ENCODE data around the gene POP4. TPM values are rescaled to one million over a fixed set of nuclear protein-coding genes. Genes with fewer than 3 reads are reported as not detected.

The POP4 gene
- total RNA-seq, 1 donor from 2014 or later = 58.8 TPM

GRCh38 chr19:29618871-29619270, 12.8 kb downstream of the POP4 start:
- no peak overlapping the region for H3K27ac ChIP-seq
- H3K9me3 ChIP-seq = no peaks in the 10 kb centered on the region
- TF ChIP-seq, protein P1, sequence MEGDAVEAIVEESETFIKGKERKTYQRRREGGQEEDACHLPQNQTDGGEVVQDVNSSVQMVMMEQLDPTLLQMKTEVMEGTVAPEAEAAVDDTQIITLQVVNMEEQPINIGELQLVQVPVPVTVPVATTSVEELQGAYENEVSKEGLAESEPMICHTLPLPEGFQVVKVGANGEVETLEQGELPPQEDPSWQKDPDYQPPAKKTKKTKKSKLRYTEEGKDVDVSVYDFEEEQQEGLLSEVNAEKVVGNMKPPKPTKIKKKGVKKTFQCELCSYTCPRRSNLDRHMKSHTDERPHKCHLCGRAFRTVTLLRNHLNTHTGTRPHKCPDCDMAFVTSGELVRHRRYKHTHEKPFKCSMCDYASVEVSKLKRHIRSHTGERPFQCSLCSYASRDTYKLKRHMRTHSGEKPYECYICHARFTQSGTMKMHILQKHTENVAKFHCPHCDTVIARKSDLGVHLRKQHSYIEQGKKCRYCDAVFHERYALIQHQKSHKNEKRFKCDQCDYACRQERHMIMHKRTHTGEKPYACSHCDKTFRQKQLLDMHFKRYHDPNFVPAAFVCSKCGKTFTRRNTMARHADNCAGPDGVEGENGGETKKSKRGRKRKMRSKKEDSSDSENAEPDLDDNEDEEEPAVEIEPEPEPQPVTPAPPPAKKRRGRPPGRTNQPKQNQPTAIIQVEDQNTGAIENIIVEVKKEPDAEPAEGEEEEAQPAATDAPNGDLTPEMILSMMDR (IDR thresholded peaks at IDR 0.05) = no peak
- H3K4me1 ChIP-seq = no peaks in the 10 kb centered on the region
- ATAC-seq (no peak), DNase-seq (no peak)
- H3K27me3 ChIP-seq = no peaks in the 10 kb centered on the region
- intact Hi-C loops (cut with DNase I) = no loop called here
- H3K36me3 ChIP-seq = peaks cover 28% of the 10 kb centered on the region
- no peak overlapping the region for H3K4me3 ChIP-seq

DNA sequence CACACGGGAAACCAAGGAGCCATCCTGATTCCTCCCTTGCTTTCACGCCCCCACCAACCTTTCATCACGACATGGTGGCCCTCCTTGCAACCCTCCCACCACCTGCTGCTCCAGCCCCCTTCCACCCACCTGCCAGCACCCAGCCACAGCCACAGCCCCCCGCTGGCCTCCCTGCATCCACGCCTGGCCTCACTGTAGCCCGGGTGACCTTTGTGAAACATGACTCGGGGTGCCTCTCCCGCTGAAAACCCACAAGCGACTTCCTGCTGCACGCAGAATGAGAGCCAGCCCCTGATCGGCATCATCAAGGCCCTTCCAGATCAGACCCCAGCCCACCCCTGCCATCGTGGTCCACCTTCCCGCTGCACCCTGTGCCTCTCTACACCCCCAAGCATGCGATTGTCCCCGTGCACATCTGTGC, 14.9 kb downstream of the POP4 start:
- H3K9me3 ChIP-seq = no peaks in the 10 kb centered on the region
- DNase-seq = no peak
- H3K36me3 ChIP-seq = peaks cover 9% of the 10 kb centered on the region
- H3K27ac ChIP-seq = no peak overlapping the region
- no peaks in the 10 kb centered on the region for H3K4me1 ChIP-seq
- TF ChIP-seq, protein P1 (IDR thresholded peaks at IDR 0.05) = no peak
- ATAC-seq = no peak
- intact Hi-C loops (cut with DNase I) = no loop called here
- no peak overlapping the region for H3K4me3 ChIP-seq
- H3K27me3 ChIP-seq = no peaks in the 10 kb centered on the region

GRCh38 chr19:29622166-29623070, 16.3 kb downstream of the POP4 start:
- H3K27me3 ChIP-seq = no peaks in the 10 kb centered on the region
- TF ChIP-seq, protein P1 (IDR thresholded peaks at IDR 0.05) = no peak
- H3K4me3 ChIP-seq = no peak overlapping the region
- no peaks in the 10 kb centered on the region for H3K9me3 ChIP-seq
- intact Hi-C loops (cut with DNase I) = no loop called here
- DNase-seq = no peak
- no peaks in the 10 kb centered on the region for H3K36me3 ChIP-seq
- no peaks in the 10 kb centered on the region for H3K4me1 ChIP-seq
- no peak overlapping the region for H3K27ac ChIP-seq
- no peak for ATAC-seq

- ATAC-seq (peak; percentile 23), DNase-seq (no peak)
- Histone ChIP-seq H3K36me3 (no peaks in the 10 kb centered on the region), H3K4me3 (no peak overlapping the region), H3K4me1 (no peaks in the 10 kb centered on the region), H3K9me3 (no peaks in the 10 kb centered on the region), H3K27ac (no peak overlapping the region), H3K27me3 (no peaks in the 10 kb centered on the region)
- TF ChIP-seq, protein P1 (IDR thresholded peaks at IDR 0.05) = no peak
- intact Hi-C loops (cut with DNase I) = no loop called here
Measured at GRCh38 chr19:29623726-29624488, 17.8 kb downstream of the POP4 start.

DNA sequence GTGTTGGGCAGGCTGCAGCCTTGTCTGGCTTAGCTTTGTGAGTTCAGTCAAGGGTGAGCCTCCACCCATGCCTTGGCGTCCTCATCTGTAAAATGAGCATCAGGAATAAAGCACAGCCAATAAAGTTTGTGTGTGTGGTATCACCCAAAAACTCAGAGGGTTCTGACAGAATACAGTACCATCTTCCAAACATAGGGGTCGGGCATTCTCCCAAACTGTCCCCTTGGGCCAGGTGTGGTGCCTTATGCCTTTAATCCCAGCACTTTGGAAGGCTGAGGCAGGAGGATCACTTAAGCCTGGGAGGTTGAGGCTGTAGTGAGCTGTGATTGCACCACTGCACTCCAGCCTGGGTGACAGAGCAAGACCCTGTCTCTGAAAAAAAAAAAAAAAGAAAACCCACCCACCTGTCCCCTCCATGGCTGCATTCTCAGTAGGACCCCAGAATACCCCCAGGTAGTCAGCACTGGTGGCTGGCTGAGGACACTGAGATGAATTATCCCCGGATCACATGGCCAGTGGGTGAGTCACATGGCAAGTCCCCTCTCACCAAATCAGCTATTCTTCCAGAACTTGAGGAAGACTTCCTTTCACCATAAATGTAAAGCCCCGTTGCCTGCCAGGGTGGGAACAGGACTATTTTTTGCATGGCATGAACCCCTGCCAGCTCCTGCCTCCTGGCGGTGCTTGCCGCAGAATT, 18.6 kb downstream of the POP4 start:
- DNase-seq (no peak), ATAC-seq (no peak)
- intact Hi-C loops (cut with DNase I) = no loop called here
- H3K36me3 ChIP-seq = no peaks in the 10 kb centered on the region
- H3K4me1 ChIP-seq = no peaks in the 10 kb centered on the region
- no peaks in the 10 kb centered on the region for H3K27me3 ChIP-seq
- no peaks in the 10 kb centered on the region for H3K9me3 ChIP-seq
- TF ChIP-seq, protein P1 (IDR thresholded peaks at IDR 0.05) = no peak
- no peak overlapping the region for H3K27ac ChIP-seq
- H3K4me3 ChIP-seq = no peak overlapping the region
